ENCODE results near the gene AP1S2.

DNA sequence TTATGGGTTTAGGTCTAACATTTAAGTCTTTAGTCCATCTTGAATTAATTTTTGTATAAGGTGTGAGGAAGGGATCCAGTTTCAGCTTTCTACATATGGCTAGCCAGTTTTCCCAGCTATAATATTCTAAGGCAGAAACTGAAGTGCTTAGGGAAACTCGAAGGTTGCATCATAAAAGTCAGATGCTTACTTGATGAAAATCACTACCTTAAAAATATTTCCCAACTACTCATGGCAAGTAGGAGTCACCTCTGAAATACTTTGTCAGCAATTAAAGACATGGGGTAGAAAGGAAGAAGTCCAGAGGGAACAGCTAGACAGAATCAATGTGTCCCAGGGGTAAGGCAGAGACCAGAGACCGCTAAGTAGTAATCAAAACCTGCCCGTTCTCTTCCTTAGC, 6.3 kb upstream of the AP1S2 start:
- TF ChIP-seq POLR2AphosphoS5 (IDR thresholded peaks at IDR 0.05; ENCODE audit: borderline replicate concordance, low read depth, low read length) (no peak), EZH2 (IDR thresholded peaks at IDR 0.05) (no peak), FOXP2 (optimal IDR thresholded peaks at IDR 0.05; ENCODE audit: control extremely low read depth, extremely low read length, insufficient read depth) (no peak)

Data from SK-N-MC (cell line).